HepG2 (cell line): ENCODE data around the gene KHK. TPM values are rescaled to one million over a fixed set of nuclear protein-coding genes. Genes with fewer than 3 reads are reported as not detected.

Experiments used
- AFF4 ChIP-seq: sonication (generic); formaldehyde crosslinking; IDR thresholded peaks from 2 replicates; pipeline ENCODE4 v1.4.0; 2020; ENCODE audit warnings: missing genetic modification reagents
- ASH2L ChIP-seq: fragments of 300-600, 200-600 bp; sonication (generic); IDR thresholded peaks from 2 replicates; pipeline ENCODE4 v1.7.0; 2017; ENCODE audit warnings: low read depth, mild to moderate bottlenecking, moderate library complexity, mixed read lengths, low read length; ENCODE audit not compliant: insufficient read length
- BRD4 ChIP-seq: sonication (generic); formaldehyde crosslinking; IDR thresholded peaks from 2 replicates; pipeline ENCODE4 v1.4.0; 2020; ENCODE audit warnings: missing genetic modification reagents
- EP300 ChIP-seq, 3 experiments: sonication (generic) in 1 of 3; formaldehyde crosslinking in 1 of 3; IDR thresholded peaks; 2 replicates each; pipeline versions ENCODE4 v1.5.1 to v1.6.1; 2011 to 2020; ENCODE audit warnings: low read depth in 2 of 3, low read length in 2 of 3, borderline replicate concordance in 1 of 3, improper control_type of control experiment in 1 of 3, mild to moderate bottlenecking in 1 of 3, missing genetic modification reagents in 1 of 3, moderate library complexity in 1 of 3
- FOXM1 ChIP-seq: sonication (generic); formaldehyde crosslinking; IDR thresholded peaks from 2 replicates; pipeline ENCODE4 v1.5.0; 2020; ENCODE audit warnings: missing genetic modification reagents
- GPBP1L1 ChIP-seq: sonication (generic); formaldehyde crosslinking; IDR thresholded peaks from 2 replicates; pipeline ENCODE4 v1.5.0; 2020; ENCODE audit warnings: mild to moderate bottlenecking, missing genetic modification reagents
- GRHL1 ChIP-seq: sonication (generic); formaldehyde crosslinking; conservative IDR thresholded peaks from 2 replicates; pipeline ENCODE4 v1.8.0; 2022; ENCODE audit warnings: missing genetic modification reagents
- HNRNPUL1 ChIP-seq: fragments of 200-400 bp; formaldehyde crosslinking; IDR thresholded peaks from 2 replicates; pipeline ENCODE4 v1.6.1; 2017; ENCODE audit warnings: low read depth, mild to moderate bottlenecking, low read length, moderate library complexity
- HOMEZ ChIP-seq: IDR thresholded peaks from 2 replicates; pipeline ENCODE4 v1.6.1; 2016; ENCODE audit warnings: low read depth
- LBX2 ChIP-seq: sonication (generic); formaldehyde crosslinking; IDR thresholded peaks from 2 replicates; pipeline ENCODE4 v1.5.0; 2020; ENCODE audit warnings: missing genetic modification reagents, mild to moderate bottlenecking, borderline replicate concordance
- NCOA5 ChIP-seq: sonication (generic); formaldehyde crosslinking; IDR thresholded peaks from 2 replicates; pipeline ENCODE4 v1.4.0; 2020; ENCODE audit warnings: missing genetic modification reagents
- SETDB1 ChIP-seq: sonication (generic); formaldehyde crosslinking; IDR thresholded peaks from 2 replicates; pipeline ENCODE4 v1.5.1; 2020; ENCODE audit warnings: missing genetic modification reagents, mild to moderate bottlenecking, borderline replicate concordance
- ZFP36L2 ChIP-seq: sonication (generic); formaldehyde crosslinking; IDR thresholded peaks from 2 replicates; pipeline ENCODE4 v1.4.0; 2020; ENCODE audit warnings: missing genetic modification reagents
- ZNF20 ChIP-seq: sonication (generic); formaldehyde crosslinking; IDR thresholded peaks from 2 replicates; pipeline ENCODE4 v1.4.0; 2020; ENCODE audit warnings: mild to moderate bottlenecking, moderate library complexity, missing genetic modification reagents
- ZNF513 ChIP-seq: sonication (generic); formaldehyde crosslinking; conservative IDR thresholded peaks from 2 replicates; pipeline ENCODE4 v1.5.0; 2020; ENCODE audit warnings: missing genetic modification reagents
- ZNF720 ChIP-seq: sonication (generic); formaldehyde crosslinking; IDR thresholded peaks from 2 replicates; pipeline ENCODE4 v1.4.0; 2020; ENCODE audit warnings: missing genetic modification reagents
- polyA plus RNA-seq, 8 experiments: library from polyadenylated mRNA; depleted of rRNA in 3 of 8; stranded (reverse) in 7 of 8; unstranded in 1 of 8; fragments of >200 nt; fragmentation: Illumina TruSeq in 4 of 8; extraction: Trizol in 4 of 8; gene quantifications; 2 replicates each; pipeline versions ENCODE4 v1.2.1 to v1.2.3, GENCODE V29; 2011 to 2016; ENCODE audit warnings: low read depth in 4 of 8, missing spikeins in 1 of 8, mixed read lengths in 1 of 8; ENCODE audit not compliant: insufficient read depth in 1 of 8
- total RNA-seq, 5 experiments: library from RNA; depleted of rRNA; stranded (reverse); fragments of >200 nt; fragmentation: Illumina TruSeq; extraction: Trizol; gene quantifications; 2 replicates each; pipeline ENCODE4 v1.2.3, GENCODE V29; 2016; ENCODE audit warnings: low read depth in 1 of 5

The KHK gene
- total and polyA plus RNA-seq, 2 of the 13 experiments (the other 11 are each of a cell fraction or from before 2014, with no cell fraction given) = 40.9 to 99.2 TPM

GRCh38 chr2:27092696-27093429, 6.3 kb downstream of the KHK start (continued):
- no peak for TF ChIP-seq AFF4 (CRISPR knock-in tag)
- TF ChIP-seq HOMEZ (CRISPR knock-in tag) = peak; percentile 69; the same call in 1 of the 2 replicates
- TF ChIP-seq ZFP36L2 (CRISPR knock-in tag) = peak; percentile 32; the same call in 1 of the 2 replicates
- TF ChIP-seq ZNF20 = no peak
- TF ChIP-seq BRD4 (CRISPR knock-in tag) = peak; percentile 98
- TF ChIP-seq SETDB1 (CRISPR knock-in tag) = 0 out of 2 replicates have a peak, but pooled peaks have one; percentile 5
- no peak for TF ChIP-seq GRHL1 (CRISPR knock-in tag)
- TF ChIP-seq EP300 (IDR thresholded peaks at IDR 0.05; ENCODE audit: low read depth in 2 of 2, low read length in 2 of 2) = peak; percentile 14 to 81; a peak in 2 of 4 replicates
- peak; percentile 47; the same call in 1 of the 2 replicates for TF ChIP-seq EP300 (CRISPR knock-in tag; IDR thresholded peaks at IDR 0.05; ENCODE audit: borderline replicate concordance)
- no peak for TF ChIP-seq FOXM1 (CRISPR knock-in tag)
- no peak for TF ChIP-seq ASH2L
- no peak for TF ChIP-seq HNRNPUL1
- TF ChIP-seq NCOA5 = no peak
- TF ChIP-seq ZNF720 (CRISPR knock-in tag) = no peak
- TF ChIP-seq ZNF513 (CRISPR knock-in tag) = no peak
- TF ChIP-seq LBX2 (CRISPR knock-in tag) = no peak; the same call in 1 of the 2 replicates
- no peak for TF ChIP-seq GPBP1L1
